Common myeloid progenitor, CD34-positive (primary cell): ENCODE data around the gene FGF1.

Experiments
- CTCF ChIA-PET: fragments of 350-600 bp; sonication (Branson Sonifier 250); formaldehyde crosslinking; loops from one replicate; lab custom pipeline; 2021; ENCODE audit warnings: antibody characterized with exemption; lab: Charles Lee
- POLR2A ChIA-PET: fragments of 350-600 bp; sonication (Branson Sonifier 250); formaldehyde crosslinking; loops from one replicate; lab custom pipeline; 2021; ENCODE audit warnings: antibody characterized with exemption; lab: Charles Lee
- DNase-seq, 3 donors: peaks; one replicate each; pipeline versions ENCODE4 v3.0.0 to v3.0.0-alpha.2; 2013
- H3K27ac ChIP-seq, 2 experiments: 1 replicate in 1 of 2; 2 replicates in 1 of 2; pipeline ENCODE4 v1.7.0; 2013; ENCODE audit warnings: inconsistent platforms in 2 of 2, low read length in 2 of 2, mild to moderate bottlenecking in 2 of 2, low read depth in 1 of 2, moderate library complexity in 1 of 2; ENCODE audit not compliant: severe bottlenecking in 2 of 2, insufficient read depth in 1 of 2, poor library complexity in 1 of 2
- H3K27me3 ChIP-seq, 5 experiments: replicated peaks in 2 of 5; 1 replicate in 3 of 5; 2 replicates in 2 of 5; pipeline versions ENCODE4 v1.6.1 to v1.7.0; 2013; ENCODE audit warnings: low read length in 4 of 5, mild to moderate bottlenecking in 2 of 5, moderate library complexity in 2 of 5, inconsistent platforms in 1 of 5; ENCODE audit not compliant: insufficient read depth in 5 of 5, control insufficient read depth in 4 of 5
- H3K36me3 ChIP-seq, 4 experiments: 1 replicate in 2 of 4; 2 replicates in 2 of 4; pipeline versions ENCODE4 v1.6.1 to v1.7.0; 2013; ENCODE audit warnings: low read length in 3 of 4, control low read depth in 1 of 4, mild to moderate bottlenecking in 1 of 4; ENCODE audit not compliant: control insufficient read depth in 4 of 4, insufficient read depth in 4 of 4
- H3K4me1 ChIP-seq, 4 experiments: 1 replicate in 3 of 4; 2 replicates in 1 of 4; pipeline versions ENCODE4 v1.6.1 to v1.7.1; 2013; ENCODE audit warnings: low read length in 3 of 4, mild to moderate bottlenecking in 3 of 4, control low read depth in 1 of 4, inconsistent platforms in 1 of 4, moderate library complexity in 1 of 4; ENCODE audit not compliant: control insufficient read depth in 4 of 4, insufficient read depth in 4 of 4; ENCODE audit errors: control extremely low read depth in 1 of 4
- H3K4me3 ChIP-seq, 7 experiments: 1 replicate in 4 of 7; 2 replicates in 3 of 7; pipeline versions ENCODE4 v1.5.1 to v1.7.0; 2013; ENCODE audit warnings: mild to moderate bottlenecking in 7 of 7, low read length in 6 of 7, moderate library complexity in 6 of 7, inconsistent platforms in 2 of 7, low read depth in 2 of 7, control low read depth in 1 of 7; ENCODE audit not compliant: insufficient read depth in 4 of 7, control insufficient read depth in 1 of 7; ENCODE audit errors: extremely low read depth in 1 of 7
- H3K9me3 ChIP-seq, 5 experiments: 1 replicate in 4 of 5; 2 replicates in 1 of 5; pipeline versions ENCODE4 v1.6.1 to v1.7.1; 2013; ENCODE audit warnings: low read length in 4 of 5, mild to moderate bottlenecking in 2 of 5, inconsistent platforms in 1 of 5, low read depth in 1 of 5, moderate library complexity in 1 of 5; ENCODE audit not compliant: control insufficient read depth in 4 of 5, insufficient read depth in 2 of 5; ENCODE audit errors: control extremely low read depth in 1 of 5
- WGBS: methylation state at CpG from one replicate; pipeline ENCODE4 v1.1.5; 2013; ENCODE audit not compliant: insufficient coverage; 5-methylcytosine and 5-hydroxymethylcytosine counted together

FGF1 gene

GRCh38 chr5:142680605-142681259 is 5.2 kb downstream of the FGF1 start:
- Histone ChIP-seq H3K4me1 (no peaks in the 10 kb centered on the region), H3K27ac (no peak overlapping the region), H3K36me3 (no peaks in the 10 kb centered on the region), H3K9me3 (peaks cover 0 to 2% (median 0%) of the 10 kb centered on the region in 5 experiments), H3K4me3 (no peak overlapping the region), H3K27me3 (peaks cover 0 to 3% (median 0%) of the 10 kb centered on the region in 5 experiments)
- POLR2A ChIA-PET, result interaction anchor here (0.6 kb wide), 1 partner anchor 18 kb away, joined by 3 read pairs; no protein-coding TSS in a partner anchor
- 78% methylated on average over 2 of the region's 5 CpGs for WGBS
- DNase-seq, result no peak
- CTCF ChIA-PET, result interaction anchor here (1.4 kb wide), 1 partner anchor 18 kb away, joined by 8 read pairs; no protein-coding TSS in a partner anchor

GRCh38 chr5:142679744-142680143 is 6.1 kb downstream of the FGF1 start:
- H3K9me3 ChIP-seq, result peaks cover 0 to 2% (median 0%) of the 10 kb centered on the region in 5 experiments
- no peaks in the 10 kb centered on the region for H3K4me1 ChIP-seq
- H3K4me3 ChIP-seq, result no peak overlapping the region
- ChIA-PET CTCF (no interaction called here), POLR2A (no interaction called here)
- WGBS, result 94% methylated on average over 2 of the region's 2 CpGs
- no peak for DNase-seq
- H3K27me3 ChIP-seq, result peaks cover 0 to 3% (median 0%) of the 10 kb centered on the region in 5 experiments
- no peak overlapping the region for H3K27ac ChIP-seq
- H3K36me3 ChIP-seq, result no peaks in the 10 kb centered on the region

GRCh38 chr5:142678529-142678928 is 7.4 kb downstream of the FGF1 start:
- CTCF ChIA-PET, result no interaction called here
- Histone ChIP-seq H3K9me3 (peaks cover 0 to 2% (median 0%) of the 10 kb centered on the region in 5 experiments), H3K27me3 (peaks cover 0 to 3% (median 0%) of the 10 kb centered on the region in 5 experiments), H3K4me3 (no peak overlapping the region), H3K27ac (no peak overlapping the region), H3K36me3 (no peaks in the 10 kb centered on the region), H3K4me1 (no peaks in the 10 kb centered on the region)
- 100% methylated on average over 4 of the region's 4 CpGs for WGBS
- no peak for DNase-seq
- POLR2A ChIA-PET, result no interaction called here

GRCh38 chr5:142677198-142677597 is 8.7 kb downstream of the FGF1 start:
- DNase-seq, result no peak
- peaks cover 0 to 2% (median 0%) of the 10 kb centered on the region in 5 experiments for H3K9me3 ChIP-seq
- H3K4me1 ChIP-seq, result no peaks in the 10 kb centered on the region
- peaks cover 0 to 3% (median 0%) of the 10 kb centered on the region in 5 experiments for H3K27me3 ChIP-seq
- no peak overlapping the region for H3K4me3 ChIP-seq
- CTCF ChIA-PET, result interaction anchor here (1.3 to 1.4 kb wide), 2 partner anchors 22 to 24 kb away, joined by 3 to 5 read pairs; no protein-coding TSS in a partner anchor
- 94% methylated on average over 2 of the region's 2 CpGs for WGBS
- POLR2A ChIA-PET, result no interaction called here
- no peaks in the 10 kb centered on the region for H3K36me3 ChIP-seq
- H3K27ac ChIP-seq, result no peak overlapping the region

GRCh38 chr5:142676318-142676717 is 9.6 kb downstream of the FGF1 start:
- H3K9me3 ChIP-seq, result peaks cover 0 to 2% (median 0%) of the 10 kb centered on the region in 5 experiments
- no peaks in the 10 kb centered on the region for H3K4me1 ChIP-seq
- no peak overlapping the region for H3K27ac ChIP-seq
- 97% methylated on average over 3 of the region's 4 CpGs for WGBS
- CTCF ChIA-PET, result interaction anchor here (1.4 kb wide), 1 partner anchor 25 kb away, joined by 5 read pairs; no protein-coding TSS in a partner anchor
- POLR2A ChIA-PET, result no interaction called here
- no peaks in the 10 kb centered on the region for H3K36me3 ChIP-seq
- peaks cover 0 to 3% (median 0%) of the 10 kb centered on the region in 5 experiments for H3K27me3 ChIP-seq
- H3K4me3 ChIP-seq, result no peak overlapping the region
- DNase-seq, result no peak

- H3K9me3 ChIP-seq, result no peaks in the 10 kb centered on the region
- no peaks in the 10 kb centered on the region for H3K36me3 ChIP-seq
- no peaks in the 10 kb centered on the region for H3K4me1 ChIP-seq
- WGBS, result 91% methylated on average over 20 of the region's 22 CpGs
- DNase-seq, result no peak
- H3K27me3 ChIP-seq, result peaks cover 0 to 6% (median 2%) of the 10 kb centered on the region in 5 experiments
- H3K27ac ChIP-seq, result no peak overlapping the region
- H3K4me3 ChIP-seq, result no peak overlapping the region
- CTCF ChIA-PET, result interaction anchor here (0.7 to 0.9 kb wide), 2 partner anchors 11 to 24 kb away, joined by 3 read pairs; no protein-coding TSS in a partner anchor
- POLR2A ChIA-PET, result no interaction called here
Observed at GRCh38 chr5:142674531-142675469, 11.1 kb downstream of the FGF1 start.
